ENCODE data around the gene ZNF582.

DNA sequence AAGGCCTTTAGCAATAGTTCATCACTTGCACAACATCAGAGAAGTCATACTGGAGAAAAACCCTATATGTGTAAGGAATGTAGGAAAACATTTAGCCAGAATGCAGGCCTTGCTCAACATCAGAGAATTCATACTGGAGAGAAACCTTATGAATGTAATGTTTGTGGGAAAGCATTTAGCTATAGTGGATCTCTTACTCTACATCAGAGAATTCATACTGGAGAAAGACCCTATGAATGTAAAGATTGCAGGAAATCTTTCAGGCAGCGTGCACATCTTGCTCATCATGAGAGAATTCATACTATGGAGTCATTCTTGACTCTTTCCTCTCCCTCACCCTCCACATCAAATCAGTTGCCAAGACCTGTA is 30.6 kb upstream of the ZNF582 start:
- TF ChIP-seq, protein P1, sequence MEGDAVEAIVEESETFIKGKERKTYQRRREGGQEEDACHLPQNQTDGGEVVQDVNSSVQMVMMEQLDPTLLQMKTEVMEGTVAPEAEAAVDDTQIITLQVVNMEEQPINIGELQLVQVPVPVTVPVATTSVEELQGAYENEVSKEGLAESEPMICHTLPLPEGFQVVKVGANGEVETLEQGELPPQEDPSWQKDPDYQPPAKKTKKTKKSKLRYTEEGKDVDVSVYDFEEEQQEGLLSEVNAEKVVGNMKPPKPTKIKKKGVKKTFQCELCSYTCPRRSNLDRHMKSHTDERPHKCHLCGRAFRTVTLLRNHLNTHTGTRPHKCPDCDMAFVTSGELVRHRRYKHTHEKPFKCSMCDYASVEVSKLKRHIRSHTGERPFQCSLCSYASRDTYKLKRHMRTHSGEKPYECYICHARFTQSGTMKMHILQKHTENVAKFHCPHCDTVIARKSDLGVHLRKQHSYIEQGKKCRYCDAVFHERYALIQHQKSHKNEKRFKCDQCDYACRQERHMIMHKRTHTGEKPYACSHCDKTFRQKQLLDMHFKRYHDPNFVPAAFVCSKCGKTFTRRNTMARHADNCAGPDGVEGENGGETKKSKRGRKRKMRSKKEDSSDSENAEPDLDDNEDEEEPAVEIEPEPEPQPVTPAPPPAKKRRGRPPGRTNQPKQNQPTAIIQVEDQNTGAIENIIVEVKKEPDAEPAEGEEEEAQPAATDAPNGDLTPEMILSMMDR (IDR thresholded peaks at IDR 0.05): no peak
- TF ChIP-seq EP300 (IDR thresholded peaks at IDR 0.05): no peak
- TF ChIP-seq POLR2A (IDR thresholded peaks at IDR 0.05): no peak
- no peak for TF ChIP-seq POLR2AphosphoS5 (IDR thresholded peaks at IDR 0.05)
